Activated gamma-delta T cell (primary cell): ENCODE results near the gene LAMC1.

Source experiments
- DNase-seq: peaks from one replicate; lab custom pipeline; 2025; lab: John Stamatoyannopoulos, UW
- total RNA-seq, 2 donors: gene quantifications; one replicate each; lab custom pipeline; 2026; lab: John Stamatoyannopoulos, UW

Gene LAMC1
- 1.2 to 4.3 reads per million in 2 donors for total RNA-seq

DNA sequence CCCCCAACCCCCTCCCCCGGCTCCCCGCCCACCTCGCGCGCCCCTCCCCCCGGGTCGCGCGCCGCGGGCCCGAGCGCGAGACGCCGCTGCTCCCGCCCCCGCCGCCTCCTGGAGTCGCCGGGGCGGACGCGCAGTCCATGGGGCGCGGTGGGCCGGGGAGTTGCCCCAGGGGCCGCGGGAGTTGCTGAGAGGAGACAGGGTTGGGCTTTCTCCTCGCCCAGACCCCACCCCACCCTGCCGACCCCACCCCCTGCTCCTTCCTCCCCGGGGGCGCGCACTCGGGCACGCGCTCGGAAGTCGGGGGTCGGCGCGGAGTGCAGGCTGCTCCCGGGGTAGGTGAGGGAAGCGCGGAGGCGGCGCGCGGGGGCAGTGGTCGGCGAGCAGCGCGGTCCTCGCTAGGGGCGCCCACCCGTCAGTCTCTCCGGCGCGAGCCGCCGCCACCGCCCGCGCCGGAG, at the start of gene LAMC1:
Gene LAMC1, plus strand, starts transcription at position 275 of the 455 bp plus-strand sequence. CDS start 297 bp downstream, outside the sequence.
- no peak for DNase-seq

DNA sequence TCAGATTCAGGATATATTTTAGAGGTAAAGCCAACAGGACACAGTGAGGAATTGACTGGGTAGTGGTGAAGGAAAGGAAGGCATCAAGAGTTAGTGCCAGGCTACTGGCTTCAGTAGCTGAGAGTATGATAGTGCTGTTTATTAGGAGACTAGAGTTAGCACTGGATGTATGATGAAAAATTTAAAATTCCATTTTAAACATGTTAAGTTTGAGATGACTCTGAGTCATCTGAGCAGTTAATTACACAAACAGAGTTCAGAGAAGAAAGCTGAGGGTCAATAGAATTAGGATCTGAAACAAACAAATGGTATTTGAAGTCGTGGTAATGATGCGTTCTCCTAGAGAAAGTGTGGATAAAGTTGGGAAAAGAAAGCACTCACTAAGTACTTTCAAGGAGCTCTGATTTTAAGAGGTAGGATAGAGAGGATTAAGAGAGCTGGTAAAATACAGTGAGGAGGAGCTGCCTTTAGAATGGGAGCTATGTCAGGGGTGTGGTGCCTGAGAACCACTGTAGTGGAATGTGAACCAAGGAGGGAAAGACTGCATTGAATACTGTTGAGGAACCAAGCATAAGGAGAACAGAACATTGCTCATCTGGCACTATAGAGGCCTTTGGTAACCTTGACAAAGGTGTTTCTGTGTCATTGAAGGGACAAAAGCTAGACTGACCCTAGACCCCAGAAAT, 48.6 kb upstream of the LAMC1 start:
- DNase-seq = no peak

DNA sequence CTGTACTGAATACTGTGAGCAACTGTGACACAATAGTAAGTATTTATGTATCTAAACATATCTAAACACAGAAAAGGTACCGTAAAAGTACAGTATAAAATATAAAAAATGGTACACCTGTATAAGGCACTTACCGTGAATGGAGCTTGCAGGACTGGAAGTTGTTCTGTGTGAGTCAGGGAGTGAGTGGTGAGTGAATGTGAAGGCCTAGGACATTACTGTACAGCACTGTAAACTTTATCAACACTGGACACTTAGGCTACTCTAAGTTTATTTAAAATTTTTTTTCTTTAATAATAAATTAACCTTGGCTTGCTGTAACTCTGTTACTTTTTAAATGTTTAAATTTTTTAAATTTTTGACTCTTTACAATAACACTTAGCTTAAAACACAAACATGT, 45.7 kb upstream of the LAMC1 start:
- no peak for DNase-seq

DNA sequence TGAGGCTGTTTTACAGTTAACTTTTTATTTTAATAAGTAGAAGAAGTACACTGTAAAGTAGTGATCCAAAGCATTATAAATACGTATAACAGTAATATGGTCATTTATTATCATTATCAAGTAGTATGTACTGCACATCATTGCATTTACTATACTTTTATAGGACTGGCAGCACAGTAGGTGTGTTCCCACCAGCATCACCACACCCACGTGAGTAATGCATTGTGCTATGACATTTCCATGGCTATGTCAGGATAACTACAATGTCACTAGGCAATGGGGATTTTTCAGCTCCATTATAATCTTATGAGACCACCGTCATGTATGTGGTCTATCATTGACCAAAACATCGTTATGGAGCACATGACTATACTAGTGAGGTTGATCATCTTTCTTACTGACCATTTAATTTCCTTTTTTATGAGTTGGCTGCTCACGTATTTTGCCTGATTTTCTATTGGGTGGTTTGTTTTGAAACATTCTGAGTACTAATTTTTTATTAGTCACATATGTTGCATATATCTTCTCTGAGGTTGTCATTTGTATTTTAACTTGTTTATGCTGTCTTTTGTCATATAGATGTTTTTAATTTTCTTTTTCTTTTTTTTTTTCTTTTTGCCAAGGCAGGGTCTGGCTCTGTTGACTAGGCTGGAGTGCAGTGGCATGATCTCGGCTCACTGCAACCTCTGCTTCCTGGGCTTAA, 44.9 kb upstream of the LAMC1 start:
- DNase-seq = no peak

DNA sequence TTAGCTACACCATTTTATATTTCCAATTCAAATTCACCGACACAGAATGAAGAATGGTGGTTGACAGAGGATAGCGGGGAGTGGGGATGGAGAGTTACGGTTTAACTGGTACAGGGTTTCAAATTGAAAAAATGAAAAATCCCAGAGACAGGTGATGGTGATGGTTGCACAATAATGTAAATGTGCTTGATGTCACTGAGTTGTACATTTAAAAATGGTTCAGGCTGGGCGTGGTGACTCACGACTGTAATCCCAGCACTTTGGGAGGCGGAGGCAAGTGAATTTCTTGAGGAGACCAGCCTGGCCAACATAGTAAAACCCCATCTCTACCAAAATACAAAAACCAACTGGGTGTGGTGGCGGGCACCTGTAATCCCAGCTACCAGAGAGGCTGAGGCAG, 39.1 kb upstream of the LAMC1 start:
- no peak for DNase-seq

DNA sequence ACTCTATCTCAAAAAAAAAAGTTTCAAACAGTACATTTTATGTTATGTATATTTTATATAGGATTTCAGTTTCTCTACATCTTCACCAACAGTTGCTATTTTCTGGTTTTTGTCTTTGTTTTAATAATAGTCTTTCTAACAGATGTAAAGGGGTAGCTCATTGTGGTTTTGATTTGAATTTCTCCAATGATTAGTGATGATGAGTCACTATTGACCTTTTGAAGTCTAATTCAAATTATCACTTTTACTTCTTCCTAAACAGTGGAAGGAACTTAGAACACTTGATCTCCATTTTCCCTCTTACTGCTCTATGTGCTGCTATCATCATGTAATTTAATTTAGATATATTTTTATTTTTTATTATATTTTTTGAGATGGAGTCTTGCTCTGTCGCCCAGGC, 38.6 kb upstream of the LAMC1 start:
- DNase-seq = no peak

DNA sequence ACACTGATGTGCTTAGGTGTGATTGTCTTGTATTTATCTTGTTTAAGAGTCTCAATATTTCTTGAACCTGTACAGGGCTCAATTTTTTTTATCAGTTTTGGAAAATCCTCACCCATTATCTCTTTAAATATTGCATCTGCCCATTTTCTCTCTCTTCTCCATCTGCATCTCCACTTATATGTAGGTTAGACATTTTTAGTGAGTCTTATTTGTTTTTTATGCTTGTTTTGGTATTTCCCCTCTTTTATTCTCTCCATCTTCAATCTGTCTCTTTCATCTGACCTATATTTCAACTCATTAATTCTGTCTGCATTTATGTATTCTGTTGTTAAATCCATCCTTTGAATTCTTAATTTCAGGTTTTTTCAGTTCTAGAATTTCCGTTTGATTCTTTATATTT, 37.3 kb upstream of the LAMC1 start:
- no peak for DNase-seq

DNA sequence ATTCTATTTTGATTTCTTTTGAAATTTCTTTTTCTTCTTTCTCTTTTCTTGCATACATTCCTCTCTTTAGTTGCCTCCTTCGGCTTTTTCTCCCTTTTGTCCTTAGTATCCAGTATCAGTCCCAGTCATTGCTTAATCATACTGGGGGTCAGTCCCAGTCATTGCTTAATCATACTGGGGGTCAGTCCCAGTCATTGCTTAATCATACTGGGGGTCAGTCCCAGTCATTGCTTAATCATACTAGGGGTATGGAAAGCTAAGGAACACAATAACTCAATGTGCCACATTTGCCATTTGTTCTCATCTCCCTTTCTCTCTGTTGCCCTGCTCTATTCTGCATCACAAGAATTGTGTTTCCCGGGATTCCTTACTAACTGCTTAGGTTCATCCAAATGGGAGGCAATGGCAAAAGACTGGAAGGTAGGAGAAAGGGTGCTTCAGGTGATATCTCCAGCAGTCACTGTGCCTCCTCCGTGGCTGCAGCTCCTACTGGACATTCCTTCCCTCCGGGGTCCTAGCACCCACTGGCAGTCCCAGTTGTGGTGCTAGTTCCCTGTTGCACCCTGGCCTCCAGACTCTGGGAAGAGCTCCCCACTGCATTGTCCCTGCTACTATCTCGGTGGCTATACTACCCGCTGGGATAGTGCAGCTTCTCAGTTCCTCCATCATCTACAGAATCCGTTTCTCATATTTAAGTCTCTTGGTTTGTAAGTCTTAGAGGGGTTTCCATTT, 32.6 kb upstream of the LAMC1 start:
- no peak for DNase-seq

DNA sequence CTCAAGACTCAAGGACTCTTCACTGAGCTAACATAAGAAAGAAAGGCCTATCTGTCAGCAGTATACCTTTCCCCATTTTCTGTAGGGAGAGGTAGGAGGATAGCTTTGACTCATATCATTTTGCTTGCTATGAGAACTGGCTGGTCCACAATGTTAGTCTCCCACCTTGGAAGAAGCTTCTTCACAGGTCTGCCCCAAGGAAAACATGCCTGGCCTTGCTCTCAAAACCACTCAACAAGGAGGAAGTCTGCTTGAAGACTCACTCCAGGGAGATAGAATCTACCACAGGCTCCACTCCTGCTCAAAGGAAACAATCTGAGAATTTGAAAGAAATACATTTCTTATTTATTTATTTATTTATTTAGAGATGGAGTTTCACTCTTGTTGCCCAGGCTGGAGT, 29.5 kb upstream of the LAMC1 start:
- DNase-seq = no peak

DNA sequence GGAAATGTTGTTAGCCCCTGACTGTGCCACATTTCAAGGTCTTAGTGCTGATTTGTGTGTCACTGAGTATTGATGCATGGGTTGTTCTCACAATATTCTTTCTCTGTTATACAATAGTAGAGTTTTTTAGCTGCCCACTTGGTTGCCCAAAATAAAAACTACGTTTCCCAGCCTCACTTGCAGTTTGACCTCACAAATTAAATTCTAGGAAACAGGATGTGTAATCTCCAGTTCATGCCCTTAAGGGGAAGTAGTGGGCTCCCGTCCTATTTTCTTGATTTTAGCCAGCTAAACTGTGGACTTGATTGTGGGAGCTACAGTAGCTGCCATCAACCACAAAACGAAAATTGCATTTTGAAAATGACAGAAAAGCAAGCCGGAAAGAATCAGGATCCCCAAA, 27.3 kb upstream of the LAMC1 start:
- no peak for DNase-seq

DNA sequence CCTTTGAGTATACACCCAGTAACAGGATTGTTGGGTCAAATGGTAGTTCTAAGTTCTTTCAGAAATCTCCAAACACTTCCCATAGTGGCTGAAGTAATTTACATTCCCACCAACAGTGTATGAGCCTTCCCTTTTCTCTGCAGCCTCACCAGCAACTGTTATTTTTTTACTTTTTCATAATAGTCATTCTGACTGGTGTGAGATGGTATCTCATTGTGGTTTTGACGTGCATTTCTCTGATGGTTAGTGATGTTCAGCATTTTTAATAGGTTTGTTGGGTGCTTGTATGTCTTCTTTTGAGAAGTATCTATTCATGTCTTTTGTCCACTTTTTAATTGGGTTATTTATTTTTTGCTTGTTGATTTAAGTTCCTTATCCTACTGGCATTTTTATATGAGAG, 26.4 kb upstream of the LAMC1 start:
- no peak for DNase-seq

DNA sequence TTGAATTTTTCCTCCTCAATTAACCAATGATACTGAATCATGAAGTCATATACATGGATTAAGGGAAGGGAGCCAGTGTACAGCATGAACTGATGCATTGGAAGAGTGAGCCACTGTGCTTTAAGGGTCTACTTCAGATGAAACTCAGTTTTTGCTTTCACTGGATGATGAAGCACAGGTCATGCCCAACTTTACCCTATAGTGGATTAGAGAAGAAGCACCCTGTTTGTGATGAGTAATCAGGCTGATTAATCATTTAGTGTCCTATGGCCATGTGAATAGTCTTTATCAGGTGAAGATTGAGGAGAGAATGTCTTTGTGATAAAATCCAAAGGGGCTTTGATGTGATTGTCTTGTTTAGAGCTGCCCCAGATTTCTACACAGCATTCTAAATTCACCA, 24.7 kb upstream of the LAMC1 start:
- DNase-seq = no peak

DNA sequence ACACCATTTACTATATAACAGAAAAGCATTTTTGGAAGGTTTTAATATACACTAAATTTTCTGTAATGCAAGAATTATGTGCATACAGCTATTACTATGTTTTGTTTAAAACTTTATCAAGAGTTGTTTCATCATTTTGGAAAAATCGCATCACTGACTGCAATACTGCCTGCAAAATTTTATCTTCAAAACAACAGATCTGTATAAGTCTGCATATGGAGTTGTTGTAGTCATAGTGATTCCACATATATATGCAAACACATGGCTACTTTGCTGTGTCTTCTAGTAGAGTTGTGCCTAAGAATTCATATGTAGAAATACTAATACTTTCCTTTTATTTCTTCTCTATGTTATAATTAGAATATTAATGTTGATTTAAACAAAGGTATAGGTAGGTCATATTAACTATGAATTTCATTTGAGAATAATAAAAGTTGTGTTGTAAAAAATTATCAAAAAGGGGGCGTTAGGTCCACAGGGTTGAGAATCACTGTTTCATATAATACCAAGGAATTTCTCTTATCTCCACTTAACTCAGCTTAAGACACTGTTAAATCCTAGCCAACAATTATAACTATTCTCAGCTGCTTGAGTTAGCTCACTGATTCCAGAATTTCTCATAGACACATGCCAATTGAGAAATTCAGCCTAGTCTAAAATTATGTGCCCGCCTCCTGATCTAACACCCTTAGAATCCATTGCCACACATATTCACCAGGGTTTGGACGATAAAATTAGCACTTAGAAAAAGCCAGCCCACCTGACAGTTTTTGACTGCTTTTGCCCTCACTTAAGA, 22.9 kb upstream of the LAMC1 start:
- DNase-seq = no peak

DNA sequence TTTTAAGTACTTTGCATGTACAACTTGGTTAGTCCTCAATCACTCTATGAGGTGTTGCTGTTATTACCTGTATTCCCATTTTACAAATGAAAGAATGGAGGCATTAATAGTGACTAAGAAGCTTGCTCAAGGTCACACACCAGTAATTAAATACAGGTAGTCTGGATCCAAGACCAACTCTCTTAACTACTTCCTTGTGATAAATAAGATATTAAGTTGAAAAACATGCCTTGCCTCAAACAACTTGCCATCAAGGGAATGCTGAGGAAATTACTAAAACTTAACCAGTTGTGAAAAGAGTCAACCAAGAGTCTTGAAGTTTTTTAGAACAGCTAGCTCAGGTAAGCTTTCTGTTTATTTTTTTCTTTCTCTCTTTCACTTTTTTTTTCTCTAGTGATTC, 21.0 kb upstream of the LAMC1 start:
- no peak for DNase-seq

DNA sequence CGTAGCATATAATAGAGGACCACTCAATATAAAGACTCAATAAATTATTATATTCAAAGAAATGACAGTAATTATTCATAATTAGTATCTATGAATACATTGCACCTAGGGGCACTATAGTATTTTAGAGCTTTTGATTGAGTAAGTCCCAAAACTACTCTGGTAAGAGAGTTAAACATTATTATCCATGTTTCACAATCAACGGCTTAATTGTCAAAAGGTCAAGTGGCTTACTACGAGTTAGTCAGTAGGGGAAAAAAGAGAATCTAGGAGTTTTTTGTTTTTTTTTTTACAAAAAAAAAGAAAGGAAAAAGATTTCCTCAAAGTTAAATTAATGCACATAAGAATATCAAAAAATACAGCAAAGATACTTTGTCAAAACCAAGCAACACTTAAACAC, 20.4 kb upstream of the LAMC1 start:
- no peak for DNase-seq

DNA sequence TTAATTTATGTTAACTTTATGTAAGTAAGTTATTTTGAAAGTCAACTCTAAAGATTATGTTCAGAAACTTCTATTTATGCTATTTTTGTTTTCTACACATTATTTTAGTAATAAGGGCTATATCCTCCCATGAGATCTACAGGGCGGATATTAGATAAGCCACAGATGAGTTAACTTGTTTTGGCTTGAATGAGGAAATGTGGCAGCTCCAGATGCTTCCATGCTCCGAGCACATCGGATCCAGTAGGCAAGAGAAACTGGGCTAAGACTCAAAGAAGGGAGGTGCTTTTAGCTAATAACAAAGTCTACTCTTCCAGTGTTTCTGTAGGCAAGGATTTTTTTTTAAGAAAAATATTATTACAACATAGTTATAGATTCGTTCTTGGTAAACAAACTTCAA, 20.0 kb upstream of the LAMC1 start:
- DNase-seq = no peak

DNA sequence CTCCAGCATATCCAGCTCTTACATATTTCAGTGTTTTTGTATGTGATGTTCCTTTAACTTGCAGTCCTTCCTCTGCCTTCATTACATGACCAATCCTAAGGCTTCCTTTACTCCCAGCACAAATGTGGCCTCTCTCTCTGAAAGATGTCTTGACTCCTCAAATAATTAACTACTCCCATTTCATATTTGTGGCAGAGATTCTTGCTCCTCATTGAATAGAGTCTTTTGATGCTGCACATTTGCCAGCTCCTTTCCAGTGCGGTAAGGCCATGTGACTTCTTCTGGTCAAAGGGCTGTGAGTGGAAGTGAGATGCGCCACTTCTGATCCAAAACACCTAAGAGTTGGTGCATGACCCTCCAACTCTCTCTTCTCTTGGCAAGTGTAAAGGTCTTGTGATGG, 19.1 kb upstream of the LAMC1 start:
- no peak for DNase-seq

DNA sequence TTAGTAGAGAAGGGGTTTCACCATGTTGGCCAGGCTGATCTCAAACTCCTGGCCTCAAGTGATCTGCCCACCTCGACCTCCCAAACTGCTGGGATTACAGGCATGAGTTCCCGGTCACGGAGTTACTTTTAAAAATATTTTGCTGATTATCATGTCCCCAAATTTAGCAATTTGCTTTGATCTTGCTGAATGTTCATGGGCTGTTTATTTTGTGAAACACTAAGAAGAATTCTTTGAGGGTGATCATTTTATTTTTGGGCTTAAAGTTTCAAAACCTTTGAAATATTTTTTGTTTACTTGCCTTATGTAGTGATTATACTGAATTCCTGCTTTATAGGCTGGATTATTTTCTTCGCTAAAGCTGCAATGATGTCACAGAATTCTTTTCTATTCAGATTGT, 11.4 kb upstream of the LAMC1 start:
- DNase-seq = no peak

DNA sequence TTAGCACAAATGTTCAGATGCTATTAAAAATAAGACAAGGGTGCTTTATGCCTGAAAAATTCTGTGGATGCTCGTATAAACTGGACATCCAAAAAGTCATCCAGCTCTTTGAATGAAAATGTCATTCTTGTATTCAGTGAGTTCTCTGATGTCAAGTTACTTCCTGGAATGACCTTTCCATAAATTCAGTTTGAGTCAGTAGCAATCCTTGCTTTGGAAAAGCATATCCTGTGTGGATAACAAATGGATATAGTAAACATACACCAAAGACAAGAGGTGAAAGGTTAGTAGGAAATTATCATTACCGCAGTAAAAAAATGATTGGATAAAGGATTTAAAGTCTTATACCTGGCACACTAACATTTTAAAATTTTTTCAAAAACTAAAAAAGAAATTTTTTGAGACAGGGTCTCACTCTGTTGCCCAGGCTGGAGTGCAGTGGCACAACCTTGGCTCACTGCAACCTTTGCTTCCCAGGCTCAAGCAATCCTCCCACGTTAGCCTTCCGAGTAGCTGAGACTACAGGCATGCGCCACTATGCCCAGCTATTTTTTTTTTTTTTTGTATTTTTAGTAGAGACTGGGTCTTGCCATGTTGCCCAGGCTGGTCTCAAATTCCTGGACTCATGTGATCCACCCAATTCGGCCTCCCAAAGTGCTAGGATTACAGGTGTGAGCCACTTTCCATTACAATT, 10.8 kb upstream of the LAMC1 start:
- no peak for DNase-seq

DNA sequence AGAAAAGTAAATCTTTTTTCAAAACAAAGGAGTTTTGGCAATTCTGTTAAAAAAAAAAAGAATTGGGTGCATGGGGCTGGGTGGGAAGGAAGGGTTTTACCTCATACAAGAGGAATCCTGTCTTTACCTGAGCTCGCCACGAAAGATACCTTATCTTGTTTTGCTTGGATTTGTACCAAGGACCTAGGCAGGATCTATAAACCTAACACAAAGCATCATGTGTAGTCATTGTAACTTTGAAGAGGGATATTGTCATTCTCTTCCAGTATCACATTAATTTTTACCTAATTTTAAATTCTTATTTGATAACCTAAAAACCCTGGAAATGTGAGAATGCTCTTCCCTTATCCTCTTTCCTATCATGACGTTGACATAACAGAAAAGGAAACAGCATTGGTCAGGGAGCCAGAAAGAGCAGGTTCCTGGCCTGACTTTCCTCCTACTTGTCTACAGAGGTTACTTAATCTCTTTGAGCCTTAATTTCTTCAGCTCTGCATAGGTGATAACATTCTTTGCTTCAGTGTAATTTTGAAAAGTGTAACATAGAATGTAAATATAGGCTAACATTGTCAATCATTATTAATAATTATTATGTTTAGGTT, 4.0 kb upstream of the LAMC1 start:
- no peak for DNase-seq

DNA sequence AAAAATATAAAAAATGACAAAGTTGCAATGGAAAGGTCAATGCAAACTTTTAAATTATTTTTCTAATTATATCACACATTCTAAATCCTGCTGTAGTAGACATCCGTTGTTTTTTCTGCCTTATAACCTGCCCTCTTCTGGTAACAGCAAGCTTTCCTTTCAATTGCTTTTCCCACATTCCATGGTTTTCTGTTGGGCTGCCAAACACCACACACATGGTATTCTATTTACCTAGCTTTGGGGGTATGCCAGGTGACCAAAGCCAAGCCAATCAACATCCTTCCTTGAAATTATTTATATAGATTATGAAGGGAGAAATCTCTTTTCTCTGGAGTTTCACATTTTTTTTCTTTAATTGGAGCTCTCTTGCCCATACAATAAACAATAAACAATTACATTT, 3.4 kb upstream of the LAMC1 start:
- DNase-seq = no peak
